GM04504 (cell line): ENCODE results near the gene PATJ.
"Not testable (repeated sequence)": the region's sequence is repeated elsewhere in the genome, so short reads cannot be mapped to it uniquely, and the experiment has no call there.

ENCODE experiments used
- DNase-seq: peaks from one replicate; pipeline ENCODE4 v3.0.0-alpha.2; 2012; ENCODE audit warnings: low read depth

Gene PATJ

GRCh38 chr1:61887076-61887867 lies 145.0 kb downstream of the PATJ start:
- DNase-seq: no peak

DNA sequence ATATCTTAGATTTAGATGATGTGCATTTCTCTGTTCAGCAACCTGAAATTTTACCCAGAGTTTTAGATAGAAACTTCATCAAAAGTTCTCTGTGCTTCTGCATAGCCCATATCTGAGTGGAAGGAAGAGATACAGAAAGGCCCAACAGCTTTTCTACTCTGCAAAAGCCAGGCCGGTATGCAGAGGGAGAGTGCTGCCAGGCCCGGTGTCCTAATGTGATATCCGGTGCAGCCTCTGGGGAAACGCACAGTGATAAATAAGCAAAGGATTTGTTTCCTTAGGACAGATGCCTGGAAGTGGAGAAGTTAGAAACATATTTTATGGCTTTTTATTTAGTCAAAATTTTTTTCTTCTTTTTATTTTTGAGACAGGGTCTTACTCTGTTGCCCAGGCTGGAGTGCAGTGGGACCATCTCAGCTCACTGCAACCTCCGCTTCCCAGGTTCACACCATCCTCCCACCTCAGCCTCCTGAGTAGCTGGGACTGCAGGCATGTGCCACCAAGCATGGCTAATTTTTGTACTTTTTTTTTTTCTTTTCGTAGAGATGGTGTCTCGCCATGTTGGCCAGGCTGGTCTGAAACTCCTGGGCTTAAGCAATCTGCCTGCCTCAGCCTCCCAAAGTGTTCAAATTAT lies 145.8 kb downstream of the PATJ start:
- DNase-seq: no peak

- no peak for DNase-seq
Observed at GRCh38 chr1:61888808-61889207, 146.5 kb downstream of the PATJ start.

DNA sequence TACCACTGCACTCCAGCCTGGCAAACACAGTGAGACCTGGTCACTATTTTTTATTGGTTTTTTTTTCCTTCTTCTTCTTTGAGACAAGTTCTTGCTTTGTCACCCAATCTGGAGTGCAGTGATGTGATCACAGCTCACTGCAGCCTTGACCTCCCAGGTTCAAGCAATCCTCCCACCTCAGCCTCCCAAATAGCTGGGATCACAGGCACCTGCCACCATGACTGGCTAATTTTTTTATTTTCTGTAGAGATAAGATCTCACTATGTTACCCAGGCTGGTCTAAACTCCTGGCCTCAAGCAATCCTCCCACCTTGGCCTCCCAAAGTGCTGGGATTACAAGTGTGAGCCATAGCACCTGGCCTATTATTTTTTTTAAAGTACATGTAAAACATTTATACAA lies 148.2 kb downstream of the PATJ start:
- DNase-seq: not testable (repeated sequence)

DNA sequence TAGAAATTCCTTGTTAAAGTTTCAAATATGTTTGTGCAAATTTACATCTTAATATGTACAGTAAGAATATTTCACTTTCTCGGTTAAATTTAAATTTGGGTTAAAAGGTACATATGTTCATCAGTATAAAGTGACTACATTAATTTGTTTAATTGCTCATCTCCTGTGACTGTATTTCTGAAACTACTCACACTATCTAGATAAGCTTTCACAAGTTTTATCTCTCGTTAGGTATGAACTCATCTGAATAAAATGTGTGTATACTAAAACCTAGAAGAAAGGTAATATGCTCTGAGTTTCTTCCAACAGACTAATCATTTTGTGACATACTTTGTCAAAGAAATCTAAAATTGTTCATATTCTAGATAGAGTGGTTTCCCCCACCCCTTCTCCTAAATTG lies 150.7 kb downstream of the PATJ start:
- DNase-seq: no peak

DNA sequence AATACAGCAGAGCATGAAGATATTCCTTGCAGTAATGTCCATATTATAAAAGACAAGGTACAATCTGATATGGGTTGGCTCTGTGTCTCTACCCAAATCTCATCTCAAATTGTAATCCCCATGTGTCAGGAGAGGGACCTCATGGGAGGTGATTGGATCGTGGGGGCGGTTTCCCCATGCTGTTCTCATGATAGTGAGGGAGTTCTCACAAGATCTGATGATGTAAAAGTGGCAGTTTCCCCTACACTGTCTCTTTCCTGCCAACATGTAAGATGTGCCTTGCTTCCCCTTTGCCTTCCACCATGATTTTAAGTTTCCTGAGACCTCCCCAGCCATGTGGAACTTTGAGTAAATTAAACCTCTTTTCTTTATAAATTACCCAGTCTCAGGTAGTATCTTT lies 152.0 kb downstream of the PATJ start:
- not testable (repeated sequence) for DNase-seq

- DNase-seq: no peak
Observed at GRCh38 chr1:61895175-61895574, 152.9 kb downstream of the PATJ start.

GRCh38 chr1:61898658-61899057 lies 156.4 kb downstream of the PATJ start:
- DNase-seq: no peak

DNA sequence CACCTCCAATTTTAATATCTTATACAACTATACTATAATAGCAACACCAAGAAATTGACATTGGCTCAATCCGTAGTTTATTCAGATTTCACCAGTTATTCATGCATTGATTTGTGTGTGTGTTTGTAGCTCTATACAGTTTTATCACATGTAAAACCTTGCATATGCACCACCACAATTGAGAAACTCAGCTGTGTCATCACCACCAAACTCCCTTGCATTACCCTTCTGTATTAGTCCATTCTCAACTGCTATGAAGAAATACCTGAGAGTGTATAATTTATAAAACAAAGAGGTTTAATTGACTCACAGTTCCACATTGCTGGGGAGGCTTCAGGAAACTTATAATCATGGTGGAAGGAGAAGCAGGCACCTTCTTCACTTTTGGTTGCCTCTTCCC lies 162.1 kb downstream of the PATJ start:
- no peak for DNase-seq

DNA sequence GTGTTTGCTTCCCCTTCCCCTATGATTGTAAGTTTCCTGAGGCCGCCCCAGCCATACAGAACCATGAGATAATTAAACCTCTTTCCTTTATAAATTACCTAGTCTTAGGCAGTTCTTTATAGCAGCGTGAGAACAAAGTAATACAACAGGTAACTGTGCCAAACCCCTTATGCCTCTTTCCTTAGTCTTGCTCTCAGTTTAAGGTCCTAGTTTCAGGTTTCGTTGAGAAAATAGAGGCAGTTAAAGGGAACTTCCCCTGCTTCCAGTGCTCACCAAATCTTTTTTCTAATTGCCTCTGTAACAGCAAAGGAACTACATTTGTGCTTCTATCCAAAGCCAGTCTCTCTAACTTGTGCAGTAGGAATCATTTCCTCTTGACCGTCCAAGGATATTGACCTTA lies 164.8 kb downstream of the PATJ start:
- no peak for DNase-seq

GRCh38 chr1:61910035-61910434 lies 167.8 kb downstream of the PATJ start:
- no peak for DNase-seq

DNA sequence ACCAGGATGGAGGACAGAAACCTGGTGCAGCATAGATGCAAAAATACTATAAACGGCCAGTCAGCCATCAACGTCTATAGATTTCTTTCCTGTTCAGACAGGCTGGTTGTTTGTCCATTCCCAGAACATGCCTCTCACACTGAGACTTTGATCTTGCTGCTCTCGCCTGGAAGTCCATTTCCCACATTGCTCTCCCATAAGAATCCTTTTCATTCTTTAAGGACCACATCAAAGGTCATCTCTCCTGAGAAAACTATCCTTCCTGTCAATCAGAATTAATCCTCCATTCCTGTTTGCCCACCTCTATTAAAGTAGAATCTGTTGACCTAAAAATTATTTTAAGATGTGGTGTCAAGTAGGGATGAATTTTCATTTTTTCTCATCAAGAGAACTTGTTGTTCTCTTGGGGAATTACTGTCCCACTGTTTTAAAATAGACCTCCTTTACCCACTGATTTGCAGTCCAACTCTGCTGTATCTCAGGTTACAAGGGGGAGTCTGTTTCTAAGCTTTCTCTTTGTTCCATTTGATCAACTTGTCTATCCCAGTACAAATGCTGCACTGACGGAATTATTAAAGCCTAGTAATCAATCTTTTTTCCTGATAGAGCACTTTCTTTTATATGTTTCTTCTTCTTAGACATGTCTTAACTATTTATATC lies 172.7 kb downstream of the PATJ start:
- no peak for DNase-seq

- DNase-seq: no peak
Observed at GRCh38 chr1:61921435-61921834, 179.2 kb downstream of the PATJ start.

GRCh38 chr1:61922950-61923480 lies 180.7 kb downstream of the PATJ start:
- DNase-seq: no peak

DNA sequence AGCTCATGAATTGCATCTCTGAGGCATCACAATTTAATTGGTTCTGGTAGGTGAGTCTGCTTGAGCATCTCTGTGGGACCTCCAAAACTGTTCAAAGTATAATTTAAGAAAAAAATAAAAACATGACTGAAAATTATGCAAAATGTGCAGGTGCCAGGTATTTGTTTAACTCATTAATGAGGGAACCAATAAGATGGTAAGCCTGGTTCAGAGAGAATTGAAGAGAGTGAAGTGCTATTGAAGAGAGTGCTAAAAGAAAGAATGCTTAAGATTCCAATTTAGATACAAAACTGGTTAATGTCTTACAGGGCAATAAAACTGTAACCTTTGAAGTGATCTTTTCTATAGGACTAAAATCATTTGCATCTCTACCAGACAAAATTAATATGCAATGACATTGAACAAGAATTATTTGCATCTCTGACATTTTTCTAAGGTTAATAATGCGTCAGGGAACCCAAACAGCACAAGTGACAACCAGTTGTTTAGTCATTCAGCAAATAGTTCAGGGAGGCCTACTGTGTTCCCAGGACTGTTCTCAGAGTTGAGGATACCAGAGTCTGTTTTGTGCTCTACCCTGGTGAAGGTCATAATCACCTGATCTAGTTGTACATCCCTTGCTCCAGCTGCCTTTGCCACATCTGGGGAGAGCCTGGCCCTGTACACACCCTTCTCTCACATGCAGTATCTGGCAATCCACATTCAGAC lies 183.5 kb downstream of the PATJ start:
- no peak for DNase-seq

GRCh38 chr1:61926597-61926996 lies 184.3 kb downstream of the PATJ start:
- DNase-seq: no peak

DNA sequence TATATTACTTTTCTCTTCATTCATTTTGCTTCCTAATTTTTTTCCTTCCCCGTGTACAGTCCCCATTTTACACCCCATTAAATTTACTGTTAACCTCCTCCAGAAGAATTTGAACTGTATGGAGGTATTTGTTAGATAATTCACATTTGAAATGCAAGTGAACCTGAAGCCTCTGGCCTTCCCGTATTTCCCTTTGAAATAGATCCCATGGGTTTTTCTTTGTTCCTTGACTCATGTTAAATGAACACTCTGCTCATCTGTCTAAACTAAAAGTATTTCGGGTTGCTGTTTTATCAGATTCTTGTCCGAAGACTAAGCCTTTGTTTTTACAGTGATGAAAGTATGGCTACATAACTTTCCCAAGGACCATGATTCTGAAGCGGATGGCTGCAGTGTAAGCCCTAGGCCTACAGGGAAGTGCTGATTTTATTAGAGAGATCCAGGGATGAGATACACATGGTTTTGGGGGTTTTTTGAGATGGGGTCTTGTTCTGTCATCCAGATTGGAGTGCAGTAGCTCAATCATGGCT lies 187.9 kb downstream of the PATJ start:
- DNase-seq: no peak

- DNase-seq: no peak
Observed at GRCh38 chr1:61931587-61932279, 189.5 kb downstream of the PATJ start.

GRCh38 chr1:61935516-61935915 lies 193.2 kb downstream of the PATJ start:
- no peak for DNase-seq

DNA sequence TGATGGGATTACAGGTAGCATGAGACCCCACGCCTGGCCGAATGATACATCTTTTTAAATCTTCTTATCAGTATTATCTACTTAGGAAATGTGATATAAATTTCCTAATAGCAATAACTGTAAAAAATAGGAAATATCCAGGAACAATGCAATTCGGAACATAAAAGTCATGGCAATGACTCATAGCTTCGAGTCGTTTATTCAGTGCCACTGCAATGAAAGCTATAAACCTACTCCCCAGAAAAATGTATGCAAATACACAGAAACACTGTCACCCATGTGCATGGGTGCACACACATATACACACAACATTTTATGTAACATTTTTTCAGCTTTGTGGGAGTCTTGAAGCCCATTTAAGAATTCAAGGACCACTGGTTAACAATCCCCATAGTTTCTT lies 194.6 kb downstream of the PATJ start:
- DNase-seq: no peak

- no peak for DNase-seq
Observed at GRCh38 chr1:61941794-61942193, 199.5 kb downstream of the PATJ start.

DNA sequence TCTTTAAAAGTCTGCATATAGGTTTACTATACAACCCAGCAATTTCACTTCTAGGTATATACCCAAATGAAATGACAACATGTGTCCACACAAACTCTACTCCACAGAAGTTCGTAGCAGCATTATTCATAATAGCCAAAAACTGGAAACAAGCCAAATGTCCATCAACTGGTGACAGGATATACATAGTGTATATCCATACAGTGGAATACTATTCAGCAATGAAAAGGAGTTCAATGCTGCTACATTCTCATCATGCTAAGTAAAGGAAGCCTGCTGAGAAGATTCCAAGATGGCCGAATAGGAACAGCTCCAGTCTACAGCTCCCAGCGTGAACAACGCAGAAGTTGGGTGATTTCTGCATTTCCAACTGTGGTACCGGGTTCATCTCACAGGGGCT lies 200.6 kb downstream of the PATJ start:
- no peak for DNase-seq
